Endothelial cell of umbilical vein (primary cell): ENCODE results near the gene IGF2BP1. TPM values are rescaled to one million over a fixed set of nuclear protein-coding genes. Genes with fewer than 3 reads are reported as not detected.

Experiments used
- BruUV-seq: library from RNA; stranded (reverse); fragments of 400-500 nt; replicated peaks from 2 replicates; lab custom pipeline; 2021; lab: Mats Ljungman, UMichigan
- CTCF ChIA-PET: fragments of 300-600, 350-600 bp; sonication (Branson Sonifier 250); formaldehyde crosslinking; loops from one replicate; lab custom pipeline; 2021; ENCODE audit warnings: antibody characterized with exemption, inconsistent platforms; lab: Charles Lee
- POLR2A ChIA-PET: fragments of 300-600, 350-600 bp; sonication (Branson Sonifier 250); formaldehyde crosslinking; loops from one replicate; lab custom pipeline; 2021; ENCODE audit warnings: antibody characterized with exemption, inconsistent platforms; lab: Charles Lee
- DNase-seq: peaks from one replicate; pipeline ENCODE4 v3.0.0-alpha.2; 2011; ENCODE audit warnings: low read depth, low spot score
- FAIRE-seq: peaks from 2 replicates; lab custom pipeline; 2011; peaks lifted over from hg19 to GRCh38; lab: Jason Lieb, UNC
- H2AFZ ChIP-seq: 2 replicates; pipeline ENCODE4 v1.6.0; 2012; ENCODE audit warnings: low read depth, low read length, control low read depth, inconsistent platforms
- H3K27ac ChIP-seq: 2 replicates; pipeline ENCODE4 v1.5.1; 2011; ENCODE audit warnings: low read depth, mild to moderate bottlenecking, control low read depth, low read length, moderate library complexity; ENCODE audit not compliant: insufficient read depth
- H3K27me3 ChIP-seq, 2 experiments: 2 replicates each; pipeline versions ENCODE4 v1.6.0 to v1.6.1; 2011; ENCODE audit warnings: low read length in 2 of 2, mixed read lengths in 1 of 2; ENCODE audit not compliant: control insufficient read depth in 2 of 2, insufficient read depth in 2 of 2
- H3K36me3 ChIP-seq, 2 experiments: 2 replicates in 1 of 2; 3 replicates in 1 of 2; pipeline ENCODE4 v1.5.1; 2011; ENCODE audit warnings: low read length in 2 of 2, mild to moderate bottlenecking in 1 of 2, moderate library complexity in 1 of 2; ENCODE audit not compliant: control insufficient read depth in 2 of 2, insufficient read depth in 2 of 2; ENCODE audit errors: extremely low read depth in 1 of 2
- H3K4me1 ChIP-seq: 3 replicates; pipeline ENCODE4 v1.5.1; 2011; ENCODE audit warnings: mild to moderate bottlenecking, low read length; ENCODE audit not compliant: control insufficient read depth, insufficient read depth; ENCODE audit errors: extremely low read depth
- H3K4me2 ChIP-seq: 2 replicates; pipeline ENCODE4 v1.6.1; 2011; ENCODE audit warnings: low read length, control low read depth, mixed read lengths; ENCODE audit not compliant: insufficient read depth
- H3K4me3 ChIP-seq, 3 experiments: fragments of 200-600 bp in 1 of 3; sonication (generic), shearing (Covaris generic) in 1 of 3; replicated peaks in 1 of 3; 2 replicates each; pipeline ENCODE4 v1.5.1; 2011 to 2016; ENCODE audit warnings: control low read depth in 3 of 3, low read length in 3 of 3, mild to moderate bottlenecking in 2 of 3, inconsistent platforms in 1 of 3, low read depth in 1 of 3, moderate library complexity in 1 of 3; ENCODE audit not compliant: insufficient read depth in 1 of 3
- H3K79me2 ChIP-seq: 2 replicates; pipeline ENCODE4 v1.6.0; 2012; ENCODE audit warnings: low read length, inconsistent platforms; ENCODE audit not compliant: control insufficient read depth, insufficient read depth
- H3K9ac ChIP-seq: replicated peaks from 2 replicates; pipeline ENCODE3; 2011; ENCODE audit warnings: low read length, control low read depth; ENCODE audit not compliant: insufficient read depth; ENCODE audit errors: extremely low read depth
- H3K9me1 ChIP-seq: replicated peaks from 3 replicates; pipeline ENCODE4 v1.6.0; 2011; ENCODE audit warnings: mild to moderate bottlenecking, low read length; ENCODE audit not compliant: control insufficient read depth, insufficient read depth; ENCODE audit errors: extremely low read depth
- H3K9me3 ChIP-seq: replicated peaks from 2 replicates; pipeline ENCODE4 v1.5.1; 2012; ENCODE audit warnings: low read length, inconsistent platforms; ENCODE audit not compliant: control insufficient read depth, insufficient read depth
- H4K20me1 ChIP-seq: replicated peaks from 2 replicates; pipeline ENCODE3; 2011; ENCODE audit warnings: mild to moderate bottlenecking, low read length; ENCODE audit not compliant: control insufficient read depth, insufficient read depth; ENCODE audit errors: extremely low read depth
- EZH2 ChIP-seq: IDR thresholded peaks from 2 replicates; pipeline ENCODE4 v1.6.1; 2012; ENCODE audit warnings: borderline replicate concordance, low read depth, mild to moderate bottlenecking, moderate library complexity, low read length, inconsistent platforms; ENCODE audit not compliant: severe bottlenecking
- FOS ChIP-seq: IDR thresholded peaks from 2 replicates; pipeline ENCODE4 v1.6.1; 2011; ENCODE audit warnings: mild to moderate bottlenecking, low read length, moderate library complexity, borderline replicate concordance; ENCODE audit not compliant: insufficient read depth
- MYC ChIP-seq: IDR thresholded peaks from one replicate; pipeline ENCODE4 v1.6.1; 2011; ENCODE audit warnings: mild to moderate bottlenecking, low read depth, low read length
- dilution Hi-C: fragments of 300-500 bp; cut with MboI; formaldehyde crosslinking; loops from one replicate; pipeline ENCODE4 v1.15.0; 2019; ENCODE audit warnings: low sequenced_read_pairs; ENCODE audit not compliant: extremely low pct_ligation_motif_present
- intact Hi-C: fragments of 100-400 bp; cut with micrococcal nuclease; formaldehyde crosslinking; loops from one replicate; pipeline ENCODE4 v1.10.0; 2022
- polyA plus RNA-seq, 4 experiments: library from polyadenylated mRNA; depleted of rRNA in 3 of 4; stranded (reverse) in 3 of 4; unstranded in 1 of 4; fragments of >200 nt; gene quantifications; 2 replicates each; pipeline versions ENCODE4 v1.2.1 to v1.2.3, GENCODE V29; 2011 to 2012; ENCODE audit warnings: missing spikeins in 1 of 4
- total RNA-seq: library from RNA; stranded (reverse); gene quantifications from 2 replicates; pipeline ENCODE4 v1.2.3, GENCODE V29; 2021
- TF ChIP-seq, protein P1 (sequence below): IDR thresholded peaks from 2 replicates; pipeline ENCODE4 v1.6.1; 2011; ENCODE audit not compliant: insufficient read depth, insufficient read length

Gene IGF2BP1
- total and polyA plus RNA-seq, 2 donors (not counting 3 experiments of a cell fraction or from before 2014, with no cell fraction given): 9.5 to 99.5 TPM

DNA sequence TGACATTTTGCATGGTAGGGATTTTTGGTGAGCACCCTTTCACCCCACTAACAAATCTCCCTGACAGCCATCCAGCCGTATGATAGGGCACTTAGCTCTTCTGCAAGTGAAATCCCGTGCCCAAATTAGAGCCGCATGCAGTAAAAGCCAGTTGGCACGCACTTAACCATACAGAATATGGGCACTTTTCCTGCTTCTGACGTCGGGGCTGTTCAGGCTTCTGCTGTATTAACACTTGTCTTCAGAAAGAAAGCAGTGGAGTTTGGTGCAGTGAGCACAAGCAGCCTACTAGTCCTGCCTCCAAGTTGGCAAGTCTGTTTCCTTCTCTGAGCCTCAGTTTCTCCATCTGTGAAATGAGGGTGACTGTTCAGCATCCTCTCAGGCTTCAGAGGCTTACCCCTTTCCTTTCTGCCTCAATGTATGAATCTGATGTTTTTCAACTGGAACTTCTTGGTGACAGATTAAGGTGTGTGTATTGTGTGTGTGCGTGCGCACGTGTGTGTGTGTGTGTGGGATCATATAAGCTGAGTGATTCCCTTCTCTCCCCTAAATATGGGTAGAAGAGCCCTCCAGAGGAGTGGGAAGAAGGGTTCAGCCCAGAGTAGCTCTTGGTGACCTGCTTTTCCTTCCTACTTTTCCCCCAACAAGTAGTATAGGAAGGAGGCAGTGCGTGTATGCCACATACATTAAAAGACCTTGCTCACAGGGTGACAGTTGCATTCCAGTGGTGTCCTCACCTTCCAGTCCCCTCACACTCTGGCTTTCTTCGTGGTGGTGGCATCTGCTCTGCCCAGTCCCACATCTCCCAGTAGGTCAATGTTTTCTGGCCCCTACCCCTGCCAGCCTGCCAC, 19.0 kb downstream of the IGF2BP1 start:
- Histone ChIP-seq H3K36me3 (peaks cover 0 to 2% of the 10 kb centered on the region in 2 experiments), H4K20me1 (no peaks in the 10 kb centered on the region), H3K4me2 (peak overlapping the region; percentile 44), H3K9ac (no peak overlapping the region), H3K79me2 (peaks cover 88% of the 10 kb centered on the region), H3K9me1 (no peaks in the 10 kb centered on the region), H3K9me3 (no peaks in the 10 kb centered on the region), H3K4me3 (no peak overlapping the region), H3K27me3 (no peaks in the 10 kb centered on the region), H3K27ac (peak overlapping the region; percentile 19), H2AFZ (no peak overlapping the region), H3K4me1 (peaks cover 45% of the 10 kb centered on the region)
- peak; percentile 47 for DNase-seq
- peak; percentile 64 for FAIRE-seq
- no TSS peak for BruUV-seq
- dilution Hi-C loops (no loop called here), intact Hi-C loops (loop anchor here (1.0 kb wide), 1 partner anchor 12 kb away; no protein-coding TSS in a partner anchor)
- ChIA-PET POLR2A (interaction anchor here (0.9 to 1.0 kb wide), 4 partner anchors 11 to 17 kb away, joined by 3 to 9 read pairs (median 3); no protein-coding TSS in a partner anchor), CTCF (interaction anchor here (0.9 to 10.0 kb wide), 7 partner anchors 10 to 379 kb away, joined by 3 to 156 read pairs (median 4); no protein-coding TSS in a partner anchor)
- TF ChIP-seq, protein P1, sequence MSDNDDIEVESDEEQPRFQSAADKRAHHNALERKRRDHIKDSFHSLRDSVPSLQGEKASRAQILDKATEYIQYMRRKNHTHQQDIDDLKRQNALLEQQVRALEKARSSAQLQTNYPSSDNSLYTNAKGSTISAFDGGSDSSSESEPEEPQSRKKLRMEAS: no peak
- TF ChIP-seq MYC (no peak), FOS (no peak), EZH2 (no peak)
